ENCODE data around the gene RARA. TPM values are rescaled to one million over a fixed set of nuclear protein-coding genes. Genes with fewer than 3 reads are reported as not detected.

RARA gene
- total RNA-seq, 1 donor from 2014 or later = 79.6 TPM

- no peaks in the 10 kb centered on the region for H3K27me3 Mint-ChIP-seq (ENCODE audit: low read depth)
- H3K4me1 Mint-ChIP-seq = peaks cover 85% of the 10 kb centered on the region
- H3K9me3 Mint-ChIP-seq = no peaks in the 10 kb centered on the region
- H3K27ac Mint-ChIP-seq = peak overlapping the region; percentile 97
- H3K36me3 Mint-ChIP-seq = no peaks in the 10 kb centered on the region
- DNase-seq (ENCODE audit: low spot score in 2 of 2, unreplicated experiment in 2 of 2) = no peak
- TF ChIP-seq CTCF (IDR thresholded peaks at IDR 0.05; ENCODE audit: unreplicated experiment) = no peak
- peak overlapping the region; percentile 92 for H3K4me3 Mint-ChIP-seq
These were observed 6.9 kb downstream of the RARA start for GRCh38 chr17:40315678-40316570.

GRCh38 chr17:40316571-40317344 lies 7.8 kb downstream of the RARA start:
- H3K4me1 Mint-ChIP-seq = peaks cover 85% of the 10 kb centered on the region
- H3K9me3 Mint-ChIP-seq = no peaks in the 10 kb centered on the region
- peak; percentile 54 to 74 for DNase-seq (ENCODE audit: low spot score in 2 of 2, unreplicated experiment in 2 of 2)
- H3K4me3 Mint-ChIP-seq = peak overlapping the region; percentile 92
- H3K36me3 Mint-ChIP-seq = no peaks in the 10 kb centered on the region
- peak overlapping the region; percentile 97 for H3K27ac Mint-ChIP-seq
- TF ChIP-seq CTCF (IDR thresholded peaks at IDR 0.05; ENCODE audit: unreplicated experiment) = no peak
- H3K27me3 Mint-ChIP-seq (ENCODE audit: low read depth) = no peaks in the 10 kb centered on the region

- Mint-ChIP-seq H3K4me3 (peak overlapping the region; percentile 92), H3K4me1 (peaks cover 85% of the 10 kb centered on the region), H3K27me3 (ENCODE audit: low read depth) (no peaks in the 10 kb centered on the region), H3K27ac (peak overlapping the region; percentile 96), H3K9me3 (no peaks in the 10 kb centered on the region), H3K36me3 (no peaks in the 10 kb centered on the region)
- DNase-seq (ENCODE audit: low spot score in 2 of 2, unreplicated experiment in 2 of 2) = no peak
- TF ChIP-seq CTCF (IDR thresholded peaks at IDR 0.05; ENCODE audit: unreplicated experiment) = peak; percentile 34
These were observed 8.4 kb downstream of the RARA start for GRCh38 chr17:40317345-40317873.

- H3K9me3 Mint-ChIP-seq = no peaks in the 10 kb centered on the region
- H3K36me3 Mint-ChIP-seq = no peaks in the 10 kb centered on the region
- no peak for TF ChIP-seq CTCF (IDR thresholded peaks at IDR 0.05; ENCODE audit: unreplicated experiment)
- H3K27ac Mint-ChIP-seq = peak overlapping the region; percentile 96
- H3K4me1 Mint-ChIP-seq = peaks cover 89% of the 10 kb centered on the region
- DNase-seq (ENCODE audit: low spot score in 2 of 2, unreplicated experiment in 2 of 2) = peak; percentile 88 to 92
- H3K27me3 Mint-ChIP-seq (ENCODE audit: low read depth) = no peaks in the 10 kb centered on the region
- peak overlapping the region; percentile 92 for H3K4me3 Mint-ChIP-seq
These were observed 9.2 kb downstream of the RARA start for GRCh38 chr17:40317880-40318829.

Measured in mesothelial cell of epicardium (in vitro differentiated cells).